K562 (cell line): ENCODE data around the gene RNF215. TPM values are rescaled to one million over a fixed set of nuclear protein-coding genes. Genes with fewer than 3 reads are reported as not detected.

ENCODE experiments used
- KLF10 ChIP-seq: fragments of 250-450 bp; sonication (Bioruptor Pico); IDR thresholded peaks from 2 replicates; pipeline ENCODE4 v1.6.1; 2021; ENCODE audit warnings: matching md5 sums
- ZNF24 ChIP-seq: fragments of 450-650 bp; IDR thresholded peaks from 2 replicates; pipeline ENCODE4 v1.6.1; 2016
- ZNF253 ChIP-seq: fragments of 250-450 bp; sonication (Bioruptor Pico); conservative IDR thresholded peaks from 2 replicates; pipeline ENCODE4 v1.6.1; 2021; ENCODE audit warnings: mild to moderate bottlenecking
- polyA plus RNA-seq, 8 experiments: library from polyadenylated mRNA; depleted of rRNA in 4 of 8; stranded (reverse) in 5 of 8; unstranded in 3 of 8; fragments of >200 nt; fragmentation: Nextera tagmentation in 2 of 8; fragmentation: Illumina TruSeq in 1 of 8; extraction: Ambion mirVana in 2 of 8; extraction: Trizol in 1 of 8; gene quantifications; 2 replicates each; pipeline versions ENCODE4 v1.2.1 to v1.2.3, GENCODE V29; 2011 to 2014; ENCODE audit warnings: inconsistent platforms in 1 of 8, missing spikeins in 1 of 8
- total RNA-seq, 7 experiments: library from RNA; depleted of rRNA in 6 of 7; stranded (reverse); fragments of >200 nt in 6 of 7; fragmentation: Illumina TruSeq in 2 of 7; extraction: Trizol in 2 of 7; gene quantifications; 2 replicates each; pipeline versions ENCODE4 v1.2.1 to v1.2.3, GENCODE V29; 2011 to 2021; ENCODE audit warnings: low replicate concordance in 1 of 7
- TF ChIP-seq, protein P1 (sequence below): fragments of 450-650 bp; IDR thresholded peaks from 2 replicates; pipeline ENCODE4 v1.6.1; 2016; ENCODE audit warnings: mild to moderate bottlenecking, moderate library complexity

RNF215 gene
- total and polyA plus RNA-seq, 9 of the 15 experiments (the other 6 are each of a cell fraction or from before 2014, with no cell fraction given) = 0.08 to 9.8 (median 2.7) TPM

DNA sequence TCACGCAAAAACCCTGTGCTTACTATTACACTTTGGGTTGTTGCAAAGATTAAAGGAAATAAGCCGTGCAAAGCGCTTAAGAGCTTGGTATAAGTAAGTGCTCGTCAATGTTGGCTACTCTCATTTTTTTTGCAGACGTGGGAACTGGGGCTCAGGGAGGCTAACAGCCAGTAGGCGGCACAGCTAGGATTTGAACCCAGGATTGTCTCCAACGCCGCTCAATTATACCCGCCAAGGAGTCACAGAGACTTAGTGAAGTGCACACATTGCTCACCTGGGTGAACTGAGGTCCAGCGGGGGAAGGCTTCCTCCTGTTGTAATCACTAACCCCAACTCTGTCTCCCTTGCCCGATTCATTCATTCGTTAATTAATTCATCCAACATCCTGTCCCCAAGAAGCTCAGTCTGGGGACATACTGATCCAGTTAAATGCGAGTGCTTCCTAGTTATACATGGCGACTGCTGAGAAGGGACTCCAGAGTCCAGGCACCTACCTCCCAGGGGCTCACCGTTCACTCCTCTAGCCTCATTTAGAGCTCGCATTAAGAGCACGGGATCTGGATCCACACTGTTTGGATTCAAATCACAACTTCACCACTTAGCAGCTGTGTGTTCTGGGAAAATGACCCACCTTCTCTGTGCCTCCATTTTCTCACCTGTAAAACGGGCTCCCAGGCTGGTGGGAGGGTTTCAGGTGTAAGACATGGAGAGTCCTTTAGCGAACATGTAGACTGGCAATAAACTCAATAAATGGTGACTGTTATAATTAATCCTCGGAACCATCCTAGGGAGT lies 37.5 kb upstream of the RNF215 start (continued):
- TF ChIP-seq KLF10 (CRISPR knock-in tag) (no peak), ZNF24 (peak; percentile 15; the same call in 1 of the 2 replicates), ZNF253 (CRISPR knock-in tag) (no peak)
- TF ChIP-seq, protein P1, sequence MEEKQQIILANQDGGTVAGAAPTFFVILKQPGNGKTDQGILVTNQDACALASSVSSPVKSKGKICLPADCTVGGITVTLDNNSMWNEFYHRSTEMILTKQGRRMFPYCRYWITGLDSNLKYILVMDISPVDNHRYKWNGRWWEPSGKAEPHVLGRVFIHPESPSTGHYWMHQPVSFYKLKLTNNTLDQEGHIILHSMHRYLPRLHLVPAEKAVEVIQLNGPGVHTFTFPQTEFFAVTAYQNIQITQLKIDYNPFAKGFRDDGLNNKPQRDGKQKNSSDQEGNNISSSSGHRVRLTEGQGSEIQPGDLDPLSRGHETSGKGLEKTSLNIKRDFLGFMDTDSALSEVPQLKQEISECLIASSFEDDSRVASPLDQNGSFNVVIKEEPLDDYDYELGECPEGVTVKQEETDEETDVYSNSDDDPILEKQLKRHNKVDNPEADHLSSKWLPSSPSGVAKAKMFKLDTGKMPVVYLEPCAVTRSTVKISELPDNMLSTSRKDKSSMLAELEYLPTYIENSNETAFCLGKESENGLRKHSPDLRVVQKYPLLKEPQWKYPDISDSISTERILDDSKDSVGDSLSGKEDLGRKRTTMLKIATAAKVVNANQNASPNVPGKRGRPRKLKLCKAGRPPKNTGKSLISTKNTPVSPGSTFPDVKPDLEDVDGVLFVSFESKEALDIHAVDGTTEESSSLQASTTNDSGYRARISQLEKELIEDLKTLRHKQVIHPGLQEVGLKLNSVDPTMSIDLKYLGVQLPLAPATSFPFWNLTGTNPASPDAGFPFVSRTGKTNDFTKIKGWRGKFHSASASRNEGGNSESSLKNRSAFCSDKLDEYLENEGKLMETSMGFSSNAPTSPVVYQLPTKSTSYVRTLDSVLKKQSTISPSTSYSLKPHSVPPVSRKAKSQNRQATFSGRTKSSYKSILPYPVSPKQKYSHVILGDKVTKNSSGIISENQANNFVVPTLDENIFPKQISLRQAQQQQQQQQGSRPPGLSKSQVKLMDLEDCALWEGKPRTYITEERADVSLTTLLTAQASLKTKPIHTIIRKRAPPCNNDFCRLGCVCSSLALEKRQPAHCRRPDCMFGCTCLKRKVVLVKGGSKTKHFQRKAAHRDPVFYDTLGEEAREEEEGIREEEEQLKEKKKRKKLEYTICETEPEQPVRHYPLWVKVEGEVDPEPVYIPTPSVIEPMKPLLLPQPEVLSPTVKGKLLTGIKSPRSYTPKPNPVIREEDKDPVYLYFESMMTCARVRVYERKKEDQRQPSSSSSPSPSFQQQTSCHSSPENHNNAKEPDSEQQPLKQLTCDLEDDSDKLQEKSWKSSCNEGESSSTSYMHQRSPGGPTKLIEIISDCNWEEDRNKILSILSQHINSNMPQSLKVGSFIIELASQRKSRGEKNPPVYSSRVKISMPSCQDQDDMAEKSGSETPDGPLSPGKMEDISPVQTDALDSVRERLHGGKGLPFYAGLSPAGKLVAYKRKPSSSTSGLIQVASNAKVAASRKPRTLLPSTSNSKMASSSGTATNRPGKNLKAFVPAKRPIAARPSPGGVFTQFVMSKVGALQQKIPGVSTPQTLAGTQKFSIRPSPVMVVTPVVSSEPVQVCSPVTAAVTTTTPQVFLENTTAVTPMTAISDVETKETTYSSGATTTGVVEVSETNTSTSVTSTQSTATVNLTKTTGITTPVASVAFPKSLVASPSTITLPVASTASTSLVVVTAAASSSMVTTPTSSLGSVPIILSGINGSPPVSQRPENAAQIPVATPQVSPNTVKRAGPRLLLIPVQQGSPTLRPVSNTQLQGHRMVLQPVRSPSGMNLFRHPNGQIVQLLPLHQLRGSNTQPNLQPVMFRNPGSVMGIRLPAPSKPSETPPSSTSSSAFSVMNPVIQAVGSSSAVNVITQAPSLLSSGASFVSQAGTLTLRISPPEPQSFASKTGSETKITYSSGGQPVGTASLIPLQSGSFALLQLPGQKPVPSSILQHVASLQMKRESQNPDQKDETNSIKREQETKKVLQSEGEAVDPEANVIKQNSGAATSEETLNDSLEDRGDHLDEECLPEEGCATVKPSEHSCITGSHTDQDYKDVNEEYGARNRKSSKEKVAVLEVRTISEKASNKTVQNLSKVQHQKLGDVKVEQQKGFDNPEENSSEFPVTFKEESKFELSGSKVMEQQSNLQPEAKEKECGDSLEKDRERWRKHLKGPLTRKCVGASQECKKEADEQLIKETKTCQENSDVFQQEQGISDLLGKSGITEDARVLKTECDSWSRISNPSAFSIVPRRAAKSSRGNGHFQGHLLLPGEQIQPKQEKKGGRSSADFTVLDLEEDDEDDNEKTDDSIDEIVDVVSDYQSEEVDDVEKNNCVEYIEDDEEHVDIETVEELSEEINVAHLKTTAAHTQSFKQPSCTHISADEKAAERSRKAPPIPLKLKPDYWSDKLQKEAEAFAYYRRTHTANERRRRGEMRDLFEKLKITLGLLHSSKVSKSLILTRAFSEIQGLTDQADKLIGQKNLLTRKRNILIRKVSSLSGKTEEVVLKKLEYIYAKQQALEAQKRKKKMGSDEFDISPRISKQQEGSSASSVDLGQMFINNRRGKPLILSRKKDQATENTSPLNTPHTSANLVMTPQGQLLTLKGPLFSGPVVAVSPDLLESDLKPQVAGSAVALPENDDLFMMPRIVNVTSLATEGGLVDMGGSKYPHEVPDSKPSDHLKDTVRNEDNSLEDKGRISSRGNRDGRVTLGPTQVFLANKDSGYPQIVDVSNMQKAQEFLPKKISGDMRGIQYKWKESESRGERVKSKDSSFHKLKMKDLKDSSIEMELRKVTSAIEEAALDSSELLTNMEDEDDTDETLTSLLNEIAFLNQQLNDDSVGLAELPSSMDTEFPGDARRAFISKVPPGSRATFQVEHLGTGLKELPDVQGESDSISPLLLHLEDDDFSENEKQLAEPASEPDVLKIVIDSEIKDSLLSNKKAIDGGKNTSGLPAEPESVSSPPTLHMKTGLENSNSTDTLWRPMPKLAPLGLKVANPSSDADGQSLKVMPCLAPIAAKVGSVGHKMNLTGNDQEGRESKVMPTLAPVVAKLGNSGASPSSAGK = no peak
